ENCODE data around the gene ZFAND2B.
"Not testable (repeated sequence)": the region's sequence is repeated elsewhere in the genome, so short reads cannot be mapped to it uniquely, and the experiment has no call there.

The ZFAND2B gene

GRCh38 chr2:219251656-219252055, 45.1 kb downstream of the ZFAND2B start:
- in situ Hi-C loops (cut with MboI; ENCODE audit: low sequenced_read_pairs, unreplicated experiment), result no loop called here
- no peak for DNase-seq (ENCODE audit: low spot score)
- no peak for TF ChIP-seq CTCF (IDR thresholded peaks at IDR 0.05; ENCODE audit: borderline replicate concordance, control extremely low read depth, extremely low read depth, insufficient read depth, missing control alignments)

- DNase-seq (ENCODE audit: low spot score), result no peak
These were observed 45.5 kb downstream of the ZFAND2B start for GRCh38 chr2:219252084-219252483.

GRCh38 chr2:219252570-219252899, 46.0 kb downstream of the ZFAND2B start:
- no peak for TF ChIP-seq CTCF (IDR thresholded peaks at IDR 0.05; ENCODE audit: borderline replicate concordance, control extremely low read depth, extremely low read depth, insufficient read depth, missing control alignments)
- no peak for DNase-seq (ENCODE audit: low spot score)
- in situ Hi-C loops (cut with MboI; ENCODE audit: low sequenced_read_pairs, unreplicated experiment), result no loop called here

More at GRCh38 chr2:219252084-219252483, 45.5 kb downstream of the ZFAND2B start:
- no peak for TF ChIP-seq CTCF (IDR thresholded peaks at IDR 0.05; ENCODE audit: borderline replicate concordance, control extremely low read depth, extremely low read depth, insufficient read depth, missing control alignments)
- in situ Hi-C loops (cut with MboI; ENCODE audit: low sequenced_read_pairs, unreplicated experiment), result no loop called here

GRCh38 chr2:219252900-219253752, 46.5 kb downstream of the ZFAND2B start, which contains the start of gene TUBA4B:
Gene TUBA4B, plus strand, starts transcription at chr2:219253243. Its CDS starts 165 bp downstream, at chr2:219253408.
- TF ChIP-seq CTCF (IDR thresholded peaks at IDR 0.05; ENCODE audit: borderline replicate concordance, control extremely low read depth, extremely low read depth, insufficient read depth, missing control alignments), result no peak
- in situ Hi-C loops (cut with MboI; ENCODE audit: low sequenced_read_pairs, unreplicated experiment), result no loop called here
- DNase-seq (ENCODE audit: low spot score), result peak; percentile 62

GRCh38 chr2:219253753-219254589, 47.4 kb downstream of the ZFAND2B start, which contains the start of gene TUBA4A:
Gene TUBA4A, minus strand, starts transcription at chr2:219253918. Its CDS starts 60 bp downstream, at chr2:219253858.
- no peak for TF ChIP-seq CTCF (IDR thresholded peaks at IDR 0.05; ENCODE audit: borderline replicate concordance, control extremely low read depth, extremely low read depth, insufficient read depth, missing control alignments)
- DNase-seq (ENCODE audit: low spot score), result peak; percentile 99
- in situ Hi-C loops (cut with MboI; ENCODE audit: low sequenced_read_pairs, unreplicated experiment), result no loop called here

GRCh38 chr2:219254590-219255201, 48.1 kb downstream of the ZFAND2B start:
- in situ Hi-C loops (cut with MboI; ENCODE audit: low sequenced_read_pairs, unreplicated experiment), result no loop called here
- no peak for TF ChIP-seq CTCF (IDR thresholded peaks at IDR 0.05; ENCODE audit: borderline replicate concordance, control extremely low read depth, extremely low read depth, insufficient read depth, missing control alignments)
- DNase-seq (ENCODE audit: low spot score), result peak; percentile 56

- in situ Hi-C loops (cut with MboI; ENCODE audit: low sequenced_read_pairs, unreplicated experiment); DNase-seq (ENCODE audit: low spot score): not testable (repeated sequence)
These were observed 52.4 kb downstream of the ZFAND2B start for GRCh38 chr2:219258942-219259341.

Data from GM13976 (cell line).